ENCODE results near the gene ZNF362. TPM values are rescaled to one million over a fixed set of nuclear protein-coding genes. Genes with fewer than 3 reads are reported as not detected.

The ZNF362 gene
- total RNA-seq, 1 experiment from 2014 or later, result 11.1 TPM

GRCh38 chr1:33269621-33270020 lies 13.3 kb downstream of the ZNF362 start:
- ATAC-seq (no peak), DNase-seq (ENCODE audit: low read depth, low spot score) (no peak)
- no TSS peak for BruUV-seq (replicated peaks)
- no peak for TF ChIP-seq TCF7L2 (IDR thresholded peaks at IDR 0.05; ENCODE audit: borderline replicate concordance, extremely low read depth, insufficient read depth, insufficient read length)
- TF ChIP-seq POLR2AphosphoS5 (IDR thresholded peaks at IDR 0.05; ENCODE audit: low read depth, low read length), result no peak
- no peak for TF ChIP-seq CEBPB (IDR thresholded peaks at IDR 0.05; ENCODE audit: low read depth)
- no peak for TF ChIP-seq JUND (IDR thresholded peaks at IDR 0.05)
- TF ChIP-seq EZH2phosphoT487 (IDR thresholded peaks at IDR 0.05; ENCODE audit: borderline replicate concordance), result no peak
- no peak for TF ChIP-seq EGR1 (IDR thresholded peaks at IDR 0.05; ENCODE audit: low read depth)
- TF ChIP-seq MAX (IDR thresholded peaks at IDR 0.05), result no peak
- TF ChIP-seq ZFX (IDR thresholded peaks at IDR 0.05), result no peak
- TF ChIP-seq SRF (IDR thresholded peaks at IDR 0.05; ENCODE audit: low read depth), result no peak
- TF ChIP-seq ATF3 (IDR thresholded peaks at IDR 0.05), result no peak
- no peak for TF ChIP-seq POLR2A (IDR thresholded peaks at IDR 0.05; ENCODE audit: borderline replicate concordance, extremely low read depth, insufficient read depth, insufficient read length)
- TF ChIP-seq YY1 (IDR thresholded peaks at IDR 0.05; ENCODE audit: extremely low read depth, insufficient replicate concordance, low read depth, low read length), result no peak
- Histone ChIP-seq H3K27ac (ENCODE audit: low read depth, low read length) (no peak overlapping the region), H3K9me3 (ENCODE audit: control insufficient read depth in 1 of 2, insufficient read depth in 1 of 2, low read depth in 1 of 2, low read length in 2 of 2) (no peaks in the 10 kb centered on the region), H3K9me2 (ENCODE audit: insufficient read depth) (no peaks in the 10 kb centered on the region), H3K9ac (ENCODE audit: low read length) (no peak overlapping the region), H3K4me2 (ENCODE audit: low read length) (no peak overlapping the region), H3K79me2 (ENCODE audit: insufficient read depth, low read length) (no peaks in the 10 kb centered on the region), H4K20me1 (ENCODE audit: insufficient read depth) (no peaks in the 10 kb centered on the region), H3K36me3 (ENCODE audit: control insufficient read depth in 1 of 2, insufficient read depth in 2 of 2, low read length in 2 of 2) (no peaks in the 10 kb centered on the region), H3K4me1 (ENCODE audit: control insufficient read depth in 1 of 2, insufficient read depth in 2 of 2, low read length in 2 of 2) (no peaks in the 10 kb centered on the region), H2AFZ (ENCODE audit: low read depth, low read length, poor library complexity, severe bottlenecking) (no peak overlapping the region), H3K4me3 (replicated peaks in 1 of 2; ENCODE audit: low read depth in 1 of 2, low read length in 2 of 2) (no peak overlapping the region), H3K27me3 (ENCODE audit: insufficient read depth, low read length) (no peaks in the 10 kb centered on the region)
- ChIA-PET POLR2A (no interaction called here), CTCF (no interaction called here), RAD21 (ENCODE audit: low non-redundant PET in 1 of 2, low total read pairs in 2 of 2, uncharacterized antibody in 2 of 2, unreplicated experiment in 2 of 2) (no interaction called here)
- intact Hi-C loops (cut with micrococcal nuclease), result no loop called here

GRCh38 chr1:33270379-33270778 lies 14.1 kb downstream of the ZNF362 start:
- no TSS peak for BruUV-seq (replicated peaks)
- Histone ChIP-seq H3K27ac (ENCODE audit: low read depth, low read length) (no peak overlapping the region), H3K79me2 (ENCODE audit: insufficient read depth, low read length) (no peaks in the 10 kb centered on the region), H3K4me2 (ENCODE audit: low read length) (no peak overlapping the region), H3K9me2 (ENCODE audit: insufficient read depth) (no peaks in the 10 kb centered on the region), H3K27me3 (ENCODE audit: insufficient read depth, low read length) (no peaks in the 10 kb centered on the region), H2AFZ (ENCODE audit: low read depth, low read length, poor library complexity, severe bottlenecking) (no peak overlapping the region), H3K4me3 (replicated peaks in 1 of 2; ENCODE audit: low read depth in 1 of 2, low read length in 2 of 2) (no peak overlapping the region), H3K9ac (ENCODE audit: low read length) (no peak overlapping the region), H3K4me1 (ENCODE audit: control insufficient read depth in 1 of 2, insufficient read depth in 2 of 2, low read length in 2 of 2) (no peaks in the 10 kb centered on the region), H3K9me3 (ENCODE audit: control insufficient read depth in 1 of 2, insufficient read depth in 1 of 2, low read depth in 1 of 2, low read length in 2 of 2) (no peaks in the 10 kb centered on the region), H4K20me1 (ENCODE audit: insufficient read depth) (no peaks in the 10 kb centered on the region), H3K36me3 (ENCODE audit: control insufficient read depth in 1 of 2, insufficient read depth in 2 of 2, low read length in 2 of 2) (no peaks in the 10 kb centered on the region)
- ChIA-PET RAD21 (ENCODE audit: low non-redundant PET in 1 of 2, low total read pairs in 2 of 2, uncharacterized antibody in 2 of 2, unreplicated experiment in 2 of 2) (no interaction called here), CTCF (no interaction called here), POLR2A (no interaction called here)
- intact Hi-C loops (cut with micrococcal nuclease), result no loop called here
- DNase-seq (ENCODE audit: low read depth, low spot score) (no peak), ATAC-seq (no peak)
- TF ChIP-seq ELF1 (IDR thresholded peaks at IDR 0.05; ENCODE audit: borderline replicate concordance, low read depth) (no peak), SP1 (IDR thresholded peaks at IDR 0.05; ENCODE audit: low read depth) (no peak), CEBPB (IDR thresholded peaks at IDR 0.05; ENCODE audit: low read depth) (no peak), POLR2AphosphoS5 (IDR thresholded peaks at IDR 0.05; ENCODE audit: low read depth, low read length) (no peak), MAX (IDR thresholded peaks at IDR 0.05) (no peak)

Measured in HCT116 (cell line).